ELR (cell line): ENCODE measurements around the gene DNAH1.

ENCODE experiments used
- DNase-seq: peaks from one replicate; pipeline ENCODE4 v3.0.0-alpha.2; 2015; ENCODE audit warnings: low read depth

The DNAH1 gene

DNA sequence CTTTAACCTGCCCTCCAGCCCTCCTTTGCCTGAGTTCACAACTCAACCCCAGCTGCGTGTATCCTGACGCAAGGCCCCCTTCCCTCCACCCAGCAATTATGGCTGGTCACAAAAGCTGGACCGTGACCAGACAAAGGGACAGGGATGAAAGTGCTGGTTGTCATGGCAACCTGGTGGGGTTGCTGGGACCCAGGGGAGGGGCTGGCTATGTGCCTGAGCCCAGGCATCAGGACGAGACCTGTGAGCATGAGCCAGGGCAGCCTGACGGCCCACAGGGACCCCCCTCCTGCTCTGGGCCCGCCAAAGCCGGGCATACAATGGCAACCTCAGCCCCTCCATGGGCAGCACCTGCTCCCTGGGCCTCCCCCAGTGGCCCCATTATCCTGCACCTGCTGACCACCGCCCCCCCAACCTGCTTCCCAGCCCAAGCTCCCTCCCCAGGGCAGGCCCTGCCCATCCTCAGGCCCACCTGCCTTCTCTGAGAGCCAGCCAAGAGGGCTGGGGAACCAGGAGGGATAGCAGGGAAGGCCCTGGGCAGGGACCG, 4.5 kb upstream of the DNAH1 start:
- no peak for DNase-seq

DNA sequence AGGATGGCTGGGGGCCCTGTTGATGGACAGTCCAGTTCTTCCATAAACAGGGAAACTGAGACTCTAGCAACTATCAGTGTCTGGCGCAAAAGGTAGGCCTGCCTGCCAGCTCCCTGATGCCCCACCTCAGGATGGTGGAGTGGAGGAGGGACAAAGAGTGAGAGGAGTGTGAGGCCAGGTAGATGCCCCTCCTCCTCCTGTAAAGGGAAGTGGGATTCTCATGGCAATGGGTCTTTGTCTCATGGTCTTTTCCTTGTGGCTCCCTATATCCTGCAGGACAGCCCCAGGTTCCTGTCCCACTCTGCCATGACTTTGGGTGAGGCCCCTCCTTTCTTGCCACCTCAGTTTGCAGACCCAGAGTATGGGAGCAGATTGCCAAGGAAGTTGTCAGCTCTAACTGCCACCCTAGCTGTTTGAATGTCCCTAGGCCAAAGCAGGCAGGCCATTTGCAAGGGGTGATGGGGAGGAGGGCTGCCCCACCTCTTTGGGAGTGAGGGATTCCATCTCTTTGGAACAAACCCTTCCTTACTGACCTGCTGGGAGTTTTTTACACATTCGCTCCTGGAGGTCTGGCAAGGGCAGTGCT, 2.8 kb upstream of the DNAH1 start:
- no peak for DNase-seq

DNA sequence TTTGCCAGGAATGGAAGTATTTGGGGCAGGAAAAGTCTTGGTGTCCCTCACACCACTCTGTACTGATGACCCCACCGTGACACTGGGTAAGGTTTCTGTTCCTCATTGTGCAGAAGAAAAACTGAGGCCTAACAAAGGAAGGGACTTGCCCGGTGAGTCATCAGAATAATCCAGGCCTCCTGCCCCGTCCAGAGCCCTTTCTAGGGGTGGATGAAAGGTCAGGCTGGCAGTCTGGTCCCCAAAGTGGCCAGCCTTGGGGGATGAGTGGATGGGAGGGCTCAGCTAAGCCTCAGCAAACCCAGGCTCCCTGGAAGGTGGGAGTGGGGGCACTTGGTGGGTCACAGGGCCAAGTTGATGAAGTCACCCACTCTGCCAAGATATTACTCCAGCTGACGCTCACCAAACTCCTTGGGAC, 2.3 kb upstream of the DNAH1 start:
- DNase-seq: peak; percentile 54

DNA sequence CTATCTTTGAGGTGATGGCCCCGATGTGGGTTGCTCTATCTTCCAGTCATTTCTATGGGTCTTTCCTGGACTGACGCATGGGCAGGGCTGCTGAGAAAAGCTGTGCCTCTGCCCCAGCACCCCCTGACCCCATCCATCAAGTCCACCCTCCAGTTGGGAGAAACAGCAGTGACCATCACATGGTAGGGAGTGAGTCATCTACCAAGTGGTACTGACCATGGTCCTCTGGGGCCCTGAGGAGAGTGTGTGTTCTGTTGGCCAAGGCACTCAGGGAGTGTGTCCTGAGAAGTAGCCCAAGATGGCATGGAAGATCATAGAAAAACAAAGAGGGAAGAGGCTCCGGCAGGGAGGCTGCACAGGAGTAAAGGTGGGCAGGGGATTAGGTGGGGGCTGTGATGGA, 1.6 kb upstream of the DNAH1 start:
- DNase-seq: no peak

DNA sequence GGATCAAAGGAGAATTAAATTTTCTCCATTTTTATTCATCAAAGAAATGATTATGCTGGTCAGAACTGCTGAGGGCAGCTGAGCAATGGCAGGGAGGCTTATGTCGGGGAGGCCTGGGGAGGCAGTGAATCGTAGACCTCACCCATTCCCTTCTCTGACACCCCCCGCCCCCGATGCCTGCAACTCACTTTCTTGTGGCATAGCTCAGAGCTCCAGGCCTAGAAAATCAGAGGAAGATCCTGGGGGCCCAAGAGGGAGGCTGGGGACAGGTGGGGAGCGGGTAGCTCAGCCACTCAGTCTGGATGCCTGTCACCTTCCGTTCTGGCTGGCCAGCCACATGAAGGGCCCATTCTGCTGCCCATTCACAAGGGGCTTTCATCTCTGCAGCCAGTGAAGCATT, 1.1 kb upstream of the DNAH1 start:
- no peak for DNase-seq

DNA sequence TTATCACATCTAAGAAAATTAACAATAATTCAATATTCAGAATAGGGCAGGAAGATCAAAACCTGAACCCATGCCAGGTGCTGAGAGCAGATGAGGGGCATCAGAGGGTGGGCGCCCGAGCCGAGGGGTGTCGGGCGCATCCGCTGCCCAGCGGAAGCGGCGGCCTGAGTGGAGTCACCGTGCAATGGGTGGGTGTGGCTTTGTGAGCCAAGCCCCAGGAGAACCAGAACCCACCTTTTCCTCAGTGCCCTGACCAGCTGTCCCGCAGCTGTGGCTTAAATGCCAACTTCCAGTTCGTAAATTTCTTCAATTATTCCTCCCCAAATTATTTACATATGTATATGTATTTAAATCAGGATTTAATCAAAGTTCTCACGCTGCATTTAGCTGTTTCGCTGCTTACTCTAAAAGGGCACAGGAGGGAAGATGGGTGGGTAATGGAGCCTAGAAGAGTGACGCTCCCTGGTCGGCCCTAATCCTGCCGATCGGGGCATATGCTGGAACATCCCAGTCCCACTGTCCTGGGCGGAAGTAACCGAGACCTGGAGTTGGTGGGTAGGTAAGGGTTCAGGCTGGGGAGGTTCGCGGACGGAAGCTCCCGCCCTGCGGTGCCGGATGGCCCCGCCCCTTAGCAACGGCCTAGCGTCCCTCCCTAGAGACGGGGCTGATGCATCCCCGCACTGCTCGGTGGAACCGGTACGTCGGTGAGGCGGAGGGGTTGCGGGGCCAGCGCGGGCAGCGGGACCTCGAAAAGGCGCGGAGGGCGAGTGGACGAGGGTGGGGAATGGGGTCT, 1.3 kb downstream of the DNAH1 start:
- peak; percentile 51 for DNase-seq

DNA sequence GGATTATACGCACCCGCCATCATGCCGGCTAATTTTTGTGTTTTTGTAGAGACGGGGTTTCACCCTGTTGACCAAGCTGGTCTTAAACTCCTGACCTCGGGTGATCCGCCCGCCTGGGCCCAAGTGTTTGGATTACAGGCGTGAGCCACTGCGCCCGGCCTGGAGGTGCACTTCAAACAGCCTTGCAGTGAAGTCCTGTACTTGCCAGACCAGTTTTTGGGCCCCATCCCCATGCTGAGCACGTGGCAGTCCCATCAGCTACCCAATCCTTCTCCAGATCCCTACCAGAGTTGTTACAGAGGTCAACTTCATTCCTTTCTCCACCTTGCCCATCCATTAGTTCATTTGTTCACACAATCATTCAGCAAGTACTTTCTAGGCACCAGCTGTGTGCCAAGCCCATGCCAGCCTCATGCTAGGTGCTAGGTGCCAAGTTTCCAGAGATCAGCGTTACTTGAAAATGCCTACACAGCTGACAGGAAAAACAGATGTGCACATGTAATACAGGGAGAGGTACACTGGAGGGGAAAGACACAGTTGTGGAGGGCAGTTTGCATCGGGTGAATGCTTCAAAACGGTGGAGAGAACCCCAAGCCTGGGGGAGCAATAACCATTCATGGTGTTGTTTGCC, 2.2 kb downstream of the DNAH1 start:
- DNase-seq: no peak

DNA sequence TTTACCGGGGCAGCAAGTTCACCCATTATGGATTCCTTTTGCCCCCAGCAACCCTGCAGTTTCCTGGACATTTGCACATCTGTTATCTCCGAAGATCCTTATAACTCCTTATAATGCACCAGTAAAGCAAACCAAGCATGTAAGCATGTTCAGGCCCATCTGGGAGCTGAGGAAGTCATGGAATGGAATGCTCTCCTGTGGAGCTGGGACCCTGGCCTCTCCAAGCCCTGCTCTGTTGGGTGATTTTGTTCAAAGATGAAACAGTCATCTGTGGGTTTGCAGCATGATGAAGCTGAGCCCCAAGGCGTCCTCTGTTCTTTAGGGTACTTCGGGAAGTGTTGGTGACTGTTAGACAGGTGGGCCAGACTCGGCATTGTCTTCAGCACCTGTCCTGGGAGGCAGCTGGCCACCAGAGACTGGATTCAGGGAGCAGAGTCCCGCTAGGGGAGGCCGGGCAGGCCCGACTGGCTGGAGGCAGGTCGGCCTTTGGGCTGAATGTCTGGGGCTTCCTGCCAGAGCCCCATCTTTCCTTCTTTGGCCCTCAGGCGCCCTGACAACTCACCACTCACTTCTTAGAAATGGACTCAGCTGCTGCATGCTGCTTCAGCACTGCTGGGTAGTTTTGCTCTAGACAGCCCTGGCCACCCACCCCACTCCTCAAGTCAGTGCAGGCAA, 3.9 kb downstream of the DNAH1 start:
- DNase-seq: no peak

DNA sequence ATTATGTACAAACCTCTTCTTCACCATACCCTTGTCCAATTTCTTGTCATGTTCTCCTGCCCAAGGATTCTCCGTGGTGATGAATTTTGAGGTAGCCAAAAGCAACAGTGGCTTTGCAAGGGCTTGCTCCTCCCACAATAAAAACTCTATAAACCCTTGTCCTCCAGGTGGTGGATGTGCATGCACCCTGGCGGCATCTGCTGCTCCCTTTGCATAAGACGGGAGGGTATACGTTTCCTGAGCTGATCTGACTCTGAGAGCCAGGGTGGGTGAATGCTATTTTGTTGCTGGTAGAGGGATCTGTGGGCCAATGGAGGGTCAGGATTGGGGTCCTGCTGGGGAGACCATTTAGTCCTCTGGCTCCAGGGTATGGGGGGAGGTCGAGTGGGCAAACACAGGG, 5.4 kb downstream of the DNAH1 start:
- DNase-seq: no peak

DNA sequence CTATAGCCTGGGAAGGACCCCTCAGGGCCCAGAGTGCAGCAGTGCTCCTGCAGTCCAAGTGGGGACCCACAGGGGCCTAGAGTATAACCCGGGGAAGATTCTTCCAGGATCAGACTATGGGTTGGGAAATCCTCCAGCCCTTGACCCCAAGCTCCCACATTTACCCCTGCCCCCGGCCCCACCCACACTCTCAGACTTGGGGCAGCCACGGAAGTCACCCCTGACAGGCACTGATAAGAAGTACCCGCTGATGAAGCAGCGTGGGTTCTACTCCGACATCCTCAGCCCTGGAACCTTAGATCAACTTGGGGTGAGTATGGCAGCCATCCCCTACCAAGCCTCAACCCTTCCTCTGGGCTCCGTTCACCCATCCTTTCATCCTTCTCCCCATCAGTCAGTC, 6.3 kb downstream of the DNAH1 start:
- DNase-seq: no peak

DNA sequence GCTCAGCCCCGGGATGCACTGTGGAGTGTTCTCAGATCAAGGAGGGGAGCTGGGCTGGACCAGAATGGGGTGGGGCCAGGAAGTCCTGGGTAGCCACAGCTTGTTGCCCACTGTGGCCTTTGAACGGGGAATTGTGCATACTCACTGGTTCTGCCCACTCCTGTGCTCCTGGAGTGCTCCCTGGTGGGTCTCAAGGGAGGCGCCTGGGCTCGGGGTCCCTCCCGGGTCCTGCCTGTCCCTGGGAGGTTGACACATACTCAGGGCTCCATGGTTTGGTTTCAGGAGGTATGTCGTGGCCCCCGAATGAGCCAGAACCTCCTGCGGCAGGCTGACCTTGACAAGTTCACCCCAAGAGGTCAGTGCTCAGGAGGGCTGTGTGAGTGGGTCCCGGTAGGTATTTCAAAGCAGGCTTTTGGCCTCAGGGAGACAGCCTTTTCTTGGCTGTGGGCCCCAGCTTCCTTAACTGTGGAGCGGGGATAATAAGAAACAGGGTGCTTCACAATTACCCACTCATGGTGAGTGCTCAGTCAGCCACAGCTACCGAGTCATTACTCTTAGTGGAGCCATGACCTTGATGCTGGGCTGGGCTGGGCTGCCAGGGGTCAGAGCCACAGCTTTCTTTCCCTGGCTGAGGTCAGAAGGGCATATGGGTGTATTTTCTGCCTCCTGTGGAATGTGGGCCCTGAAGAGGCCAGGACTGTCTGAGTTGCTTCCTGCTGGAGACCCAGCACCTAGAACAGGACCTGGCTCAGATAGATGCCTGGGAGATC, 7.6 kb downstream of the DNAH1 start:
- DNase-seq: no peak

DNA sequence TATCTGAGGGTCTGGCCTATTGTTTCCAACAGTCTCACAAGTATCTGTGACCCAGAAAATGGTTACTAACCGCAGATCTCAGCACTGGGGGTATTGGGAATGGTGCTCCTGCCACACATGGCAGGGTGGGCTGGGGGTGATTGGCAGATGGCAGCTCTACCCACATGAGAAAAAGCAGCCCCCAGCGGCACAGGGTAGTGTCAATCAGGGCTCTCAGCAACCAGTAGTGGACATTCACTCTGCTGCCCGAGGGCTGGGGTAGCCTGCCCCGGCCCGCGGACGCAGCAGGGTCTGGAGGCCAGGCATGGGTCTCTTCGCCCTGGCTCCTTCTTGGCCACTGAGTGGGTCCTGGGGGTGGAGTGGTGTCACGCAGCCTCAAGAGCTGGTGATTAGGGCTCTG, 8.6 kb downstream of the DNAH1 start:
- no peak for DNase-seq

DNA sequence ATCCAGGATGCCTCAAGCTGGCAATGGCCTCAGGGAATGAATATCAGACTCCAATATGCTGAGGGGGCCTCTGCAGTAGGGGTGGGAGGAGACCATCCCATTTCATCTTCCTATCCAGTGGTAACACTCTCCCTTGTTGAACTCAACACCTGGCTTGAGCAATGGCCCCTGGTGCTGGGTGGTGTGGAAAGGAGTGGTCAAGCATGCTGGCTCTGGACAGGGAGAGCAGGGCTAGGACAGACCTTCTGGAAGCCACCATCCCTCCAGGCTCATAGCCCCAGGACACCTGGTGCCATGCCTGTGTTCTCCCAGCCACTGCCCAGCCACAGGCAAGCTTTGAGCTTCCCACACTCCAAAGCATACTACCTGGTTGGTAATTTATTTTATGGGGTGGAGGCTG, 9.6 kb downstream of the DNAH1 start:
- no peak for DNase-seq

DNA sequence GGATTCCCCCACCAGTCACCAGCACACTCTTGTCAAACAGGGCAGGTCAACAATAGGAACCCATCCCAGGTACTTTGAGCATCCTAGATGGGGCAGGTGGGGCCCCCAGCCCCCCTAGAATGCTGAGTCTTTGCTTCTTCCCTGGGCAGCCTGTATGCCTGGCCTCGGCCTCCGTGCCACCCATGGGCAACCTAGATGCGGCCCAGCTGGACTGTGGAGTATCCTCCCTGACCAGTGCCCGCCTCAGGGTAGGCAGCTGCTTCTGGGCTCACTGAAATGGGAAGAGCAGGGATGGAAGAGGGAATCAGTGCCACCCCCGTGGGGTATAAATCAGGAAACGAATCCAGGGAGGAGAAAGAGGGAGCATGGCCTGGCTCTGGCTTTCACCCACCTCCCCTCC, 10.9 kb downstream of the DNAH1 start:
- DNase-seq: no peak

DNA sequence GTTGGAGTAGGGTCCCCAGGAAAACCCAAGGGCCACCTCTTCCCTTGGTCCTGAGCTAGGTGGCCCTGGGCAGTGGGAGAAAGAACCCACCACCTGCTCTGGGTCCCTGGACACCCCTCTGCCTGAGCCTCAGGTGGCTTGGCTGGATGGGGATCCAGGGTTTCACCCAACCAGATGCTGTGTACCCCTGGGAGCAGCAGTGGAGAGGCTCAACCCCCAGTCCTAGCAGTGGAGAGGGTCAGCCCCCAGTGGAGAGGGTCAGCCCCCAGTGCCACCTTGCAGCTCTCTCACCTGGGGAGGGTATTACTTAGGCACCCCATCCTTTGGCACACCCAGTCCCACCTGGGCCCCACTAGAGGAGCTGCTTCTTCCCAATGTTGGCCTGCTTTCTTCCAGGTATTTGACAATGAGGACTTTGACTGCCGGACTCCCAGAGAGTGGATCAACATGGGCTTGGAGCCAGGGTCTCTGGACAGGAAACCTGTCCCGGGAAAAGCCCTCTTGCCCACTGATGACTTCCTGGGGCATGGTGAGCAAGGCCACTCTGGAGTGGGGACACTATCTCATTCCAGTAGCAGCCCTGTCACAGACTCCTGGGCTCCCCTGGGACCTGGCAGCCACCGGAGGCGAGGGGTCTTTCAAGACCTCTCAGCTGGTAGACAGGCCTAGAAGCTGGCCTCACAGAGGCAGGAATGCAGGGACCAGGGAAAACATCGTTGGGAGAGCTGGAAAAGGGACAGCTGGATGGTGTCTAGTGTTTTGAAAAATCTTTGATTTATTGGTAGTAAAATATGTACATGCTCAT, 11.6 kb downstream of the DNAH1 start:
- no peak for DNase-seq

DNA sequence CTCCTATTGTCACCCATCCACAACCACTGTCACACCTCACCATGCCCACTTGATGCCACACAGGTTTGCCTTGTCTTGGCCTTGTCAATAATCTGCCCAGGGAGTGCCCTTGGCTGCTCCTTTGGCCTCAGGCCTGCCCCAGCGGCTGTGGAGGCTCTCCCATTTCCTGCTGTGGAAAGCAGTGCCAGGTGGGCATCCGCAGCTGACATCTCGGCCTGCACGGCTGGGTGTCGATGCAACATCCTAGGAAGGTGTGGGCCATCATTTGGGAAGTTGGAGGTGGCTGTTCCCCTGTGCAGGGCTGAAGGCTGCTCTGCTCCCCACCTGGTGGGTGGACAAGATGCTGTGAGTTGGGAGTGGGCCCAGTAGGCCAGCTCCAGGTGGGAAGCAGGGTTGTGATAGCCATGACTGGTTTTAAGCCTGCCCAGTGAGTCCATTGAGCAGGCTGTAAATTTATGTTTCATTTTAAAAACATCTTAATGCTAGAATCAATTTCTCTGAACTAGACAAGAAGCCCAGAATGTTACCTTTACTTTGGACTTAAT, 12.5 kb downstream of the DNAH1 start:
- no peak for DNase-seq

DNA sequence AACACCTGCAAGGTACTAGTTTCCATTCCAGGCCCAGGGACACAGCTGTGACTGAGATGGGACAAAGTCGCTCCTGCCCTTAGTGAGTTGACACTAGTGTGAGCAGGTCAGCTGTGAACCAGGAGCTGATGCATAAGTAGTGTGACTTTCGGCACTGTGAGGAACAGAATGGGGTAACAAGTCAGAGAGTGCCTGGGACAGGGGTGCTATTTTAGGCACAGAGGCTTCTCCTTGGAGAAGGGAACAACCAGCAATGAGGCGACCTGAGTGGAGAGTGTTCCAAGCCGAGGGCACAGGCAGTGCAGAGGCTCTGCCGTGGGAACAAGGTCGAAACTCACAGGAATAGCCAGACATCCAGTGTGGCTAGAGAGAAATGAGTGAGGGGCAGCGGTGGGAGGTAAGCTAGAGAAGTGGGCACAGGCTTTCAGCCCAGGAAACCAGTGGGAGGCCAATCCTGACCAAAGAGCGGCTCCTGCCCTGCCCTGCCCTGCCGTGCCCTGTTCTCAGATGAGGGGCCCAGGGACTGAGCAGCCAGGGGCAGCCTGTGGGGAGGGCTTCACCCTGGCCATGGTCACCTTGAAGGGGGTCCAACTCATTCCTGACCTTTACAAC, 14.2 kb downstream of the DNAH1 start:
- no peak for DNase-seq

DNA sequence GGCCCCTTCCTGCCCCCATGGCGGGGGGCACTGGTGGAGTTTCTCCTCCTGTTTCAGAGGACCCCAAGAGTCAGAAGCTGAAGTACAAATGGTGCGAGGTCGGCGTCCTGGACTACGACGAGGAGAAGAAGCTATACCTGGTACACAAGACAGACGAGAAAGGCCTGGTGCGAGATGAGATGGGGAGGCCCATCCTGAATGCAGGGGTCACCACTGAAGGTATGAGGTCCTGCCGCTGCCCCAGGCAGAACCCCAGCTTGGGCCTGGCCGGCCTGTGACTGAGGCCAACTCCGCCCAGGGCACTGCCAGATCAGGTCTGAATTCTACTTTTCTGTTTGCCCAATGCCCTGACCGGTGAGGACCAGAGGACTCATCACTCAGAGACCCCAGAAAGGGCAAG, 15.0 kb downstream of the DNAH1 start:
- DNase-seq: no peak

DNA sequence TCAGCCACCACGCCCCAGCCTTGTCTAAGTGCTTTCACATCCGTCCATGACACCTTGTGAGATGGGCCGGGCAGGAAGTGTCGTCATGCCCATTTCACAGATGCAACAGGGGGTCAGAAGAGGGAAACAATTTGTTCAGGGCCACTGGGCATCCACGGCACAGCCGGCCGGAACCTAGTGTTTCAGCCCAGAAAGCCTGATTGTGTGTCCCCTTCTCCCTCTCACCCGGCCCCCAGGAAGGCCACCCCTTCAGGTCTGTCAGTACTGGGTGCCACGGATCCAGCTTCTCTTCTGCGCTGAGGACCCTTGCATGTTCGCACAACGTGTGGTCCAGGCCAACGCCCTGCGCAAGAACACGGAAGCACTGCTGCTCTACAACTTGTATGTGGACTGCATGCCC, 15.8 kb downstream of the DNAH1 start:
- no peak for DNase-seq

DNA sequence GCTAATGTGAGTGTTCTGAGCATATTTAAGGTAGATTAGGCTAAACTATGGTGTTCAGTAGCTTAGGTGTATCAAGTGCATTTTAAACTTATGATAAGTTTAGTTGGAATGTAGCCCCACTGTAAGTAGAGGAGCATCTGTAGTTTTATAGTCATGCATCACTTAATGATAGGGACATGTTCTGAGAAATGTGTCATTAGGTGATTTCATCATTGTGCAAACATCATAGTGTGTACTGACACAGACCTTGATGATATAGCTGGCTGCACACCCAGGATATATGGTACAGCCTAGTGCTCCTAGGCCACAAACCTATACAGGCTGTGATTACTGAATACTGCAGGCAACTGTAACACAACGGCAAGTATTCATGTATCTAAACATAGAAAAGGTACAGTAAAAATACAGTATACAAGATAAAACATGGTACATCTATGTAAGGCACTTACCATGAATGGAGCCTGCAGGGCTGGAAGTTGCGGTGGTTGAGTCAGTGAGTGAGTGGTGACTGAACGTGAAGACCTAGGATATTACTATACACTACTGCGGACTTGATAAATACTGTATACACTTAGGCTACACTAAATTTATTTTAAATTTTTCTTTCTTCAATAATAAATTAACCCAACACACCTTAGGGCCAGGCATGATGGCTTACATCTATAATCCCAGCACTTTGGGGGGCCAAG, 17.9 kb downstream of the DNAH1 start:
- peak; percentile 40 for DNase-seq
